ENCODE measurements around the gene TTYH3. TPM values are rescaled to one million over a fixed set of nuclear protein-coding genes. Genes with fewer than 3 reads are reported as not detected.

Gene TTYH3
- total RNA-seq, 1 donor from 2014 or later: 25.4 TPM

- ATAC-seq (ENCODE audit: low read depth) (no peak), DNase-seq (no peak)
- Mint-ChIP-seq H3K27ac (peak overlapping the region; percentile 94), H3K27me3 (no peaks in the 10 kb centered on the region), H3K9me3 (no peaks in the 10 kb centered on the region), H3K4me3 (peak overlapping the region; percentile 88), H3K36me3 (ENCODE audit: low read depth) (peaks cover 14% of the 10 kb centered on the region), H3K4me1 (peaks cover 54% of the 10 kb centered on the region)
- CTCF ChIA-PET: interaction anchor here (0.8 to 3.3 kb wide), 19 partner anchors 9 to 444 kb away, joined by 3 to 66 read pairs (median 9); no protein-coding TSS in a partner anchor
- intact Hi-C loops (cut with micrococcal nuclease): loop anchor here (2.0 kb wide), 1 partner anchor 80 kb away; the partner anchor contains the start of gene TTYH3
- no peak for TF ChIP-seq CTCF (IDR thresholded peaks at IDR 0.05)
- POLR2A ChIA-PET: interaction anchor here (0.5 to 4.0 kb wide), 29 partner anchors 8 to 1141 kb away, joined by 3 to 118 read pairs (median 7); partner anchors contain the start of genes AMZ1, PSMG3 and TTYH3
These were observed 79.2 kb downstream of the TTYH3 start for GRCh38 chr7:2710901-2711551.

GRCh38 chr7:2711895-2712675 is 80.3 kb downstream of the TTYH3 start:
- POLR2A ChIA-PET: interaction anchor here (0.5 to 4.0 kb wide), 8 partner anchors 13 to 201 kb away, joined by 3 to 30 read pairs (median 6); no protein-coding TSS in a partner anchor
- intact Hi-C loops (cut with micrococcal nuclease): loop anchor here (2.0 kb wide), 1 partner anchor 81 kb away; the partner anchor contains the start of gene TTYH3
- no peaks in the 10 kb centered on the region for H3K9me3 Mint-ChIP-seq
- H3K4me3 Mint-ChIP-seq: no peak overlapping the region
- ATAC-seq (ENCODE audit: low read depth) (no peak), DNase-seq (no peak)
- no peak overlapping the region for H3K27ac Mint-ChIP-seq
- no peak for TF ChIP-seq CTCF (IDR thresholded peaks at IDR 0.05)
- CTCF ChIA-PET: interaction anchor here (1.1 kb wide), 1 partner anchor 260 kb away, joined by 4 read pairs; no protein-coding TSS in a partner anchor
- peaks cover 65% of the 10 kb centered on the region for H3K4me1 Mint-ChIP-seq
- H3K36me3 Mint-ChIP-seq (ENCODE audit: low read depth): peaks cover 16% of the 10 kb centered on the region
- no peaks in the 10 kb centered on the region for H3K27me3 Mint-ChIP-seq

- intact Hi-C loops (cut with micrococcal nuclease): no loop called here
- H3K4me1 Mint-ChIP-seq: peaks cover 76% of the 10 kb centered on the region
- peaks cover 19% of the 10 kb centered on the region for H3K36me3 Mint-ChIP-seq (ENCODE audit: low read depth)
- H3K27me3 Mint-ChIP-seq: no peaks in the 10 kb centered on the region
- no peak overlapping the region for H3K27ac Mint-ChIP-seq
- CTCF ChIA-PET: no interaction called here
- no peak overlapping the region for H3K4me3 Mint-ChIP-seq
- H3K9me3 Mint-ChIP-seq: no peaks in the 10 kb centered on the region
- POLR2A ChIA-PET: interaction anchor here (0.6 to 1.6 kb wide), 2 partner anchors 15 to 241 kb away, joined by 3 to 5 read pairs; no protein-coding TSS in a partner anchor
- no peak for TF ChIP-seq CTCF (IDR thresholded peaks at IDR 0.05)
- no peak for DNase-seq
- no peak for ATAC-seq (ENCODE audit: low read depth)
These were observed 81.6 kb downstream of the TTYH3 start for GRCh38 chr7:2713370-2713769.

GRCh38 chr7:2713978-2714377 is 82.2 kb downstream of the TTYH3 start:
- intact Hi-C loops (cut with micrococcal nuclease): no loop called here
- H3K4me1 Mint-ChIP-seq: peaks cover 78% of the 10 kb centered on the region
- ChIA-PET POLR2A (interaction anchor here (0.8 to 1.6 kb wide), 2 partner anchors 15 to 82 kb away, joined by 3 read pairs; partner anchors contain the start of gene TTYH3), CTCF (interaction anchor here (1.0 kb wide), 1 partner anchor 43 kb away, joined by 5 read pairs; no protein-coding TSS in a partner anchor)
- no peak for DNase-seq
- H3K36me3 Mint-ChIP-seq (ENCODE audit: low read depth): peaks cover 24% of the 10 kb centered on the region
- no peak overlapping the region for H3K4me3 Mint-ChIP-seq
- no peaks in the 10 kb centered on the region for H3K27me3 Mint-ChIP-seq
- ATAC-seq (ENCODE audit: low read depth): no peak
- H3K27ac Mint-ChIP-seq: peak overlapping the region; percentile 87
- H3K9me3 Mint-ChIP-seq: no peaks in the 10 kb centered on the region
- TF ChIP-seq CTCF (IDR thresholded peaks at IDR 0.05): no peak

Other genes with a start within 250 kb of the TTYH3 start
- gene CHST12, start 228.4 kb upstream of the TTYH3 start, total RNA-seq: 10.3 and 14.4 TPM in 2 replicates
- not detected in 2 replicates for gene GRIFIN, start 155.6 kb upstream of the TTYH3 start, total RNA-seq
- 87.4 and 95.8 TPM in 2 replicates for gene LFNG, start 112.2 kb upstream of the TTYH3 start, total RNA-seq
- gene BRAT1, start 76.5 kb upstream of the TTYH3 start, total RNA-seq: 29.6 and 31.7 TPM in 2 replicates
- gene IQCE, start 73.0 kb upstream of the TTYH3 start, total RNA-seq: 7.5 and 7.7 TPM in 2 replicates
- gene AMZ1, start 56.2 kb downstream of the TTYH3 start, total RNA-seq: 5.9 and 8.3 TPM in 2 replicates
- gene GNA12, start 212.3 kb downstream of the TTYH3 start, total RNA-seq: 52.3 and 54.6 TPM in 2 replicates

Measured in activated B cell treated with CpG ODN at 0.5 μM for 24 hours (primary cell).